SK-N-MC (cell line): Measurements from ENCODE around the gene SLC25A22.

ENCODE experiments used
- EZH2 ChIP-seq: fragments of 200-600 bp; sonication (generic); IDR thresholded peaks from one replicate; pipeline ENCODE4 v1.6.1; 2017; ENCODE audit warnings: antibody characterized with exemption
- FOXP2 ChIP-seq: optimal IDR thresholded peaks from 2 replicates; pipeline ENCODE3; 2011; ENCODE audit warnings: mild to moderate bottlenecking, moderate library complexity; ENCODE audit not compliant: insufficient read depth; ENCODE audit errors: extremely low read length, control extremely low read depth

DNA sequence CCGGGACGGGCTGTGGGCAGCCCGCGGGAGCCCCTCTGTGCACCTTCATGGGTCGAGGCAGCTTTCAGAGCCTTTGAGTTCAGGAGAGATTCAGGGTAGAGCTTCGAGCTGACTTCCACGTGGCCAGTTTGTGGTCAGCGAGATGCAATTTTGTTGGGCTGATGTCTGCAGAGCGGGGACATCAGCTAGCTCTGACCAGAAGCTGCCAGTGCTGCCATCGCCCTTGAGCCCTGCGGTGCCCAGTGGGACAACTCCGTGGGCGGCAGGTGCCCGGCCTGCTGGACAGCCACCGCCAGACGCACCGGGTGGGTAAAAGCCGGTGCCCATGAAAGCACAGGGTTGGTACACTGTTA lies 50.1 kb downstream of the SLC25A22 start:
- TF ChIP-seq EZH2 (no peak), FOXP2 (no peak)
